Cardiac ventricle fibroblast (primary cell): ENCODE measurements around the gene FBXO30. TPM values are rescaled to one million over a fixed set of nuclear protein-coding genes. Genes with fewer than 3 reads are reported as not detected.

Source experiments
- total RNA-seq: library from RNA; depleted of rRNA; stranded (reverse); fragments of >200 nt; gene quantifications from 2 replicates; pipeline ENCODE4 v1.2.3, GENCODE V29; 2015

Gene FBXO30, protein sequence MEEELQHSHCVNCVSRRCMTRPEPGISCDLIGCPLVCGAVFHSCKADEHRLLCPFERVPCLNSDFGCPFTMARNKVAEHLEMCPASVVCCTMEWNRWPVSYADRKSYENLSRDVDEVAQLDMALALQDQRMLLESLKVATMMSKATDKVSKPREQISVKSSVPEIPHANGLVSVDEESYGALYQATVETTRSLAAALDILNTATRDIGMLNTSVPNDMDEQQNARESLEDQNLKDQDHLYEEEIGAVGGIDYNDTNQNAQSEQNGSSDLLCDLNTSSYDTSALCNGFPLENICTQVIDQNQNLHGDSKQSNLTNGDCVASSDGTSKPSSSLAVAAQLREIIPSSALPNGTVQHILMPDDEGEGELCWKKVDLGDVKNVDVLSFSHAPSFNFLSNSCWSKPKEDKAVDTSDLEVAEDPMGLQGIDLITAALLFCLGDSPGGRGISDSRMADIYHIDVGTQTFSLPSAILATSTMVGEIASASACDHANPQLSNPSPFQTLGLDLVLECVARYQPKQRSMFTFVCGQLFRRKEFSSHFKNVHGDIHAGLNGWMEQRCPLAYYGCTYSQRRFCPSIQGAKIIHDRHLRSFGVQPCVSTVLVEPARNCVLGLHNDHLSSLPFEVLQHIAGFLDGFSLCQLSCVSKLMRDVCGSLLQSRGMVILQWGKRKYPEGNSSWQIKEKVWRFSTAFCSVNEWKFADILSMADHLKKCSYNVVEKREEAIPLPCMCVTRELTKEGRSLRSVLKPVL
- total RNA-seq: 7.6 and 9.2 TPM in 2 replicates

DNA sequence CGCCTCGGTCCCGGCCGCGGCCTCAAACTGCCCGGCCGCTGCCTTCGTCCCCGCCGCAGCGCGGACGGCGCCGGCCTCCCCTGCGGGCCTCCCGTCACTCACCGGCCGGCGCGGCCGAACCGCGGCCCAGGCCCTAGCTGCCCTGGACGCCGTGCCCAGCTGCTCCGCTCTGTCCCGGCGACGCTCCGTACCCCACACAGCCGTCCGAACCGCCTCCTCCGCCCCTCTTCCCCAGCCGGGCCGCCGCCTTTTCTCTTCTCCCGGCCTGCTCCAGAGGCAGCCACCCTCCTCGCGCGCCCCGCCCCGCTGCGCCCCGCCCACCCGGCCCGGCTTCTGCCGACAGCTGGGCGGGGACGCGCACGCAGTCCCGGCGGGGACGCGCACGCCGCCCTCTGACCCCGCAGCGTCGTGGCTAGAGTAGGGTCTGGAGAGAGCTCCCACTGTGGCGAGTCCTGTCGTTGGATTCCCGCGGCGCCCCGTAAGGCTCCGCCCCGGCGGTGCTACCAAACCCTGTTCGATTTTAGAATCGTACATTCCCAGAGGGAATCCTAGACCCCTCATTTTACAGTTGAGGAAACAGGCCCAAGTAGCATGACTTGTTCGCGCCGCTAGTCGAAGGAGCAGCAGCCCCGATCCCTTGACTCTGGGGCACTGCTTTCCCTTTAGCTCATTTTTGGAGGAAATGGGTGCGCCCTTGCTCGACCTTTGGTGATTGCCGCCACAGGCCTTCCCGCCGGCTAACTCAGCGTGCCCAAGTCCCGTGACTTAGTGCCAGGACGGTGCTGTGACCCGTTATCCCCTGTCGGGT is at the start of gene FBXO30:
TSS of gene FBXO30 (minus strand) at position 295 of the 808 bp plus-strand sequence. CDS start 8,390 bp downstream, outside the sequence.

Other genes starting within 250 kb of the FBXO30 start
- 4.6 and 6.7 TPM in 2 replicates for gene EPM2A, start 79.3 kb downstream of the FBXO30 start, total RNA-seq
- gene SHPRH, start 149.6 kb upstream of the FBXO30 start, total RNA-seq: 12.0 and 14.0 TPM in 2 replicates
- gene GRM1, start 214.3 kb upstream of the FBXO30 start, total RNA-seq: not detected in 2 replicates